Breast epithelium (tissue), 3 donors: ENCODE measurements around the gene CLIC3.

Experiments used
- POLR2AphosphoS5 ChIP-seq, 3 donors: sonication (generic); formaldehyde crosslinking; IDR thresholded peaks; one replicate each; pipeline ENCODE4 v1.6.1; 2017; ENCODE audit warnings: antibody characterized with exemption in 3 of 3
- TF ChIP-seq, protein P1 (sequence below), 3 donors: fragments of 450-650 bp; IDR thresholded peaks; one replicate each; pipeline ENCODE4 v1.5.1; 2016 to 2017; ENCODE audit warnings: antibody characterized with exemption in 3 of 3, mild to moderate bottlenecking in 3 of 3, moderate library complexity in 3 of 3

DNA sequence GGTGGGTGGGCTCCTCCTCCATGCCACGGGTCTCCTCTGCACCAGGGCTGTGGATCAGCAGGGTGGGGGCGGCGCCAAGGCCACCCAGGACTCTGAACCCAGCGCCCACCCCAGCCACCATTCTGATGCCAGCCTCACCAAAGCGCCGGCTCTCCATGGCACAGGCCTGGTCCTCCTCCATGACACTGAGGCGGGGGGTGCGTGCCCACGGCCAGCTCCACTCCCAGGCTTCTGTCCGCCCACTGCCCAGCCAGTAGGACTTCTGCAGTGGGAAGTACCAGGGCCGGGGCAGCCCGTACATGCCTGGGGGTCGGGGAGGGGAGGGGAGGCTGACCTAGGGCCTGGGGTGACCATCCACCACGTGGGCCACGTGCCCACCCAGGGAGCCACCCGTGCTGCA lies 20.1 kb upstream of the CLIC3 start:
- TF ChIP-seq, protein P1, sequence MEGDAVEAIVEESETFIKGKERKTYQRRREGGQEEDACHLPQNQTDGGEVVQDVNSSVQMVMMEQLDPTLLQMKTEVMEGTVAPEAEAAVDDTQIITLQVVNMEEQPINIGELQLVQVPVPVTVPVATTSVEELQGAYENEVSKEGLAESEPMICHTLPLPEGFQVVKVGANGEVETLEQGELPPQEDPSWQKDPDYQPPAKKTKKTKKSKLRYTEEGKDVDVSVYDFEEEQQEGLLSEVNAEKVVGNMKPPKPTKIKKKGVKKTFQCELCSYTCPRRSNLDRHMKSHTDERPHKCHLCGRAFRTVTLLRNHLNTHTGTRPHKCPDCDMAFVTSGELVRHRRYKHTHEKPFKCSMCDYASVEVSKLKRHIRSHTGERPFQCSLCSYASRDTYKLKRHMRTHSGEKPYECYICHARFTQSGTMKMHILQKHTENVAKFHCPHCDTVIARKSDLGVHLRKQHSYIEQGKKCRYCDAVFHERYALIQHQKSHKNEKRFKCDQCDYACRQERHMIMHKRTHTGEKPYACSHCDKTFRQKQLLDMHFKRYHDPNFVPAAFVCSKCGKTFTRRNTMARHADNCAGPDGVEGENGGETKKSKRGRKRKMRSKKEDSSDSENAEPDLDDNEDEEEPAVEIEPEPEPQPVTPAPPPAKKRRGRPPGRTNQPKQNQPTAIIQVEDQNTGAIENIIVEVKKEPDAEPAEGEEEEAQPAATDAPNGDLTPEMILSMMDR (IDR thresholded peaks at IDR 0.05), result no peak
- no peak for TF ChIP-seq POLR2AphosphoS5 (IDR thresholded peaks at IDR 0.05)
